Measurements from ENCODE around the gene TMEM38B.

- TF ChIP-seq FOXM1 (IDR thresholded peaks at IDR 0.05; ENCODE audit: low read depth): no peak
- no peak for TF ChIP-seq CTCF (IDR thresholded peaks at IDR 0.05)
- TF ChIP-seq CHD2 (IDR thresholded peaks at IDR 0.05; ENCODE audit: low read length, partially characterized antibody): no peak
- no peak for TF ChIP-seq NRF1 (IDR thresholded peaks at IDR 0.05; ENCODE audit: low read depth, low read length)
- no peak for TF ChIP-seq RFX5 (IDR thresholded peaks at IDR 0.05; ENCODE audit: low read length)
Measured at GRCh38 chr9:105679257-105680022, 14.9 kb upstream of the TMEM38B start.
